NB4 (cell line): ENCODE data around the gene IL12B.

ENCODE experiments used
- POLR2A ChIP-seq: IDR thresholded peaks from 2 replicates; pipeline ENCODE4 v1.6.1; 2011; ENCODE audit warnings: mild to moderate bottlenecking; ENCODE audit not compliant: insufficient read length; ENCODE audit errors: extremely low read depth
- TF ChIP-seq, protein P1 (sequence below): IDR thresholded peaks from one replicate; pipeline ENCODE4 v1.5.1; 2012; ENCODE audit warnings: low read depth, low read length

- TF ChIP-seq, protein P1, sequence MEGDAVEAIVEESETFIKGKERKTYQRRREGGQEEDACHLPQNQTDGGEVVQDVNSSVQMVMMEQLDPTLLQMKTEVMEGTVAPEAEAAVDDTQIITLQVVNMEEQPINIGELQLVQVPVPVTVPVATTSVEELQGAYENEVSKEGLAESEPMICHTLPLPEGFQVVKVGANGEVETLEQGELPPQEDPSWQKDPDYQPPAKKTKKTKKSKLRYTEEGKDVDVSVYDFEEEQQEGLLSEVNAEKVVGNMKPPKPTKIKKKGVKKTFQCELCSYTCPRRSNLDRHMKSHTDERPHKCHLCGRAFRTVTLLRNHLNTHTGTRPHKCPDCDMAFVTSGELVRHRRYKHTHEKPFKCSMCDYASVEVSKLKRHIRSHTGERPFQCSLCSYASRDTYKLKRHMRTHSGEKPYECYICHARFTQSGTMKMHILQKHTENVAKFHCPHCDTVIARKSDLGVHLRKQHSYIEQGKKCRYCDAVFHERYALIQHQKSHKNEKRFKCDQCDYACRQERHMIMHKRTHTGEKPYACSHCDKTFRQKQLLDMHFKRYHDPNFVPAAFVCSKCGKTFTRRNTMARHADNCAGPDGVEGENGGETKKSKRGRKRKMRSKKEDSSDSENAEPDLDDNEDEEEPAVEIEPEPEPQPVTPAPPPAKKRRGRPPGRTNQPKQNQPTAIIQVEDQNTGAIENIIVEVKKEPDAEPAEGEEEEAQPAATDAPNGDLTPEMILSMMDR: no peak
- no peak for TF ChIP-seq POLR2A
These were observed 11.8 kb downstream of the IL12B start for GRCh38 chr5:159318448-159318847.
